WERI-Rb-1 (cell line): ENCODE measurements around the gene PROZ.

Experiments
- DNase-seq: peaks from one replicate; pipeline ENCODE4 v3.0.0-alpha.2; 2020
- H3K27ac ChIP-seq: fragments of 250-450 bp; sonication (Bioruptor Pico); 2 replicates; pipeline ENCODE4 v1.5.1; 2020; ENCODE audit warnings: mild to moderate bottlenecking, moderate library complexity
- H3K27me3 ChIP-seq: fragments of 250-450 bp; sonication (Bioruptor Pico); 2 replicates; pipeline ENCODE4 v1.5.1; 2021; ENCODE audit warnings: mild to moderate bottlenecking, low read depth, moderate library complexity; ENCODE audit not compliant: insufficient read depth, severe bottlenecking
- H3K36me3 ChIP-seq: fragments of 250-450 bp; sonication (Bioruptor Pico); 2 replicates; pipeline ENCODE4 v1.5.1; 2020; ENCODE audit warnings: mild to moderate bottlenecking, moderate library complexity
- H3K4me3 ChIP-seq: 2 replicates; pipeline ENCODE4 v1.5.1; 2011; ENCODE audit warnings: low read depth, mild to moderate bottlenecking, control low read depth, low read length
- H3K9me3 ChIP-seq: fragments of 250-450 bp; sonication (Bioruptor Pico); 2 replicates; pipeline ENCODE4 v1.5.1; 2021; ENCODE audit warnings: mild to moderate bottlenecking, moderate library complexity; ENCODE audit not compliant: severe bottlenecking
- TF ChIP-seq, protein P1 (sequence below): IDR thresholded peaks from 2 replicates; pipeline ENCODE4 v1.5.1; 2011; ENCODE audit warnings: low read depth, mild to moderate bottlenecking, control low read depth, inconsistent platforms, low read length

Gene PROZ

DNA sequence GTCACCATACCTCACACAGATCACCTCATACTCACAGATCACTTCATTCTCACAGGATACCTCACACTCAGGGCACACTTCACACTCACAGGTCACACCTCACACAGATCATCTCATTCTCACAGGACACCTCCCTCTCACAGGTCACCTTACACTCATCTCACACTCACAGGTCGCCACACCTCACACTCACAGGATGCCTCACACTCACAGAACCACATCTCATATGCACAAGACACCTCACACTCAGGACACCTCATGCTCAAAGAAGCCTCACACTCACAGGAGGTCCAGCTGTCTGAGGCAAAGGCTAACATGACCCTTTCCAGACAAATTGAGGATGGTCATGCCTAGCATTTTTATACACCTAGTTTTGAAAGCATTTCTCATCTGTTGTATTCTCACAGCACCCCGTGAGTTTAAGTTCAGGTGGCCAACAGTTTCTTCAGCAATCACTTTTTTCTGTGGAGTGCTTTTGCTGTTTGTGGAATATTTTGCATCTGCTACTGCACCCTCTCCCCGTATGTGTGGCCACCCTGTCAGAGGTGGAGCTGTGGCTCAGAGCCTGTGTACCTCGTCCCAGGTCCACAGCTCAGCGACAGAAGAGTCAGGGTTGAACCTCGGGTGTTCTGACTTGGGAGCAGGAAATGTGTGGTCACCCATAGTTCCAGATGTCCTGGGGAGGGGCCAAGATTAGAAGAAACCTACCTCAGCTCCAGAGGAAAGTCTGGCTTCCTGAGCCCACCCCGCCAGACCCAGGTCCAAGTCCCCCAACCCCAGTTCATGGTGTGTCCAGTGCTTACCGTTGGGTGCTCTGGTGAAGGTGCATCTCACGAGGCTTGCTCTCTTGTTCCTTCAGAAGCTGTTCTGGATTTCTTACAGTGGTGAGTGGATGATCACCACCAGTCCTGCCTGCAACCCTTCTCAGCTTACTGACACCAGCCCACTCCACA is 45.3 kb upstream of the PROZ start:
- Histone ChIP-seq H3K36me3 (no peaks in the 10 kb centered on the region), H3K27ac (no peak overlapping the region), H3K4me3 (no peak overlapping the region), H3K27me3 (no peaks in the 10 kb centered on the region), H3K9me3 (peaks cover 19% of the 10 kb centered on the region)
- peak; percentile 5 for DNase-seq
- TF ChIP-seq, protein P1, sequence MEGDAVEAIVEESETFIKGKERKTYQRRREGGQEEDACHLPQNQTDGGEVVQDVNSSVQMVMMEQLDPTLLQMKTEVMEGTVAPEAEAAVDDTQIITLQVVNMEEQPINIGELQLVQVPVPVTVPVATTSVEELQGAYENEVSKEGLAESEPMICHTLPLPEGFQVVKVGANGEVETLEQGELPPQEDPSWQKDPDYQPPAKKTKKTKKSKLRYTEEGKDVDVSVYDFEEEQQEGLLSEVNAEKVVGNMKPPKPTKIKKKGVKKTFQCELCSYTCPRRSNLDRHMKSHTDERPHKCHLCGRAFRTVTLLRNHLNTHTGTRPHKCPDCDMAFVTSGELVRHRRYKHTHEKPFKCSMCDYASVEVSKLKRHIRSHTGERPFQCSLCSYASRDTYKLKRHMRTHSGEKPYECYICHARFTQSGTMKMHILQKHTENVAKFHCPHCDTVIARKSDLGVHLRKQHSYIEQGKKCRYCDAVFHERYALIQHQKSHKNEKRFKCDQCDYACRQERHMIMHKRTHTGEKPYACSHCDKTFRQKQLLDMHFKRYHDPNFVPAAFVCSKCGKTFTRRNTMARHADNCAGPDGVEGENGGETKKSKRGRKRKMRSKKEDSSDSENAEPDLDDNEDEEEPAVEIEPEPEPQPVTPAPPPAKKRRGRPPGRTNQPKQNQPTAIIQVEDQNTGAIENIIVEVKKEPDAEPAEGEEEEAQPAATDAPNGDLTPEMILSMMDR, result no peak

DNA sequence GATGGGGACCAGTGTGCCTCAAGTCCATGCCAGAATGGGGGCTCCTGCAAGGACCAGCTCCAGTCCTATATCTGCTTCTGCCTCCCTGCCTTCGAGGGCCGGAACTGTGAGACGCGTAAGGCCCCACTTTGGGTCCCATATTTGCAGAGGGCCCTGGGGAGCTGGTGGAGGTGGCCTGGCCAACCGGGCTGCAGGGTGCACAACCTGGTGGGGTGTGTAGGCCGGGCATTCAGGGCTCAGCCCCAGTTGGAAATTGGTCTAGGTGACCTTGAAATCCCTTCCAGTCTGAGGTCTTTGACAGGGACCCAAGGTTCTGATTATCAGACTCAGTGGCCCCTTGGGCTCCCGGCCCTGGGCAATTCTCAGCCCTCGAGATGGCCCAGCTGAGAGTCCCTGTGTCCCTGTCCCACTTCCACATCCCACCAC is 44.6 kb upstream of the PROZ start:
- Histone ChIP-seq H3K4me3 (no peak overlapping the region), H3K36me3 (no peaks in the 10 kb centered on the region), H3K27me3 (no peaks in the 10 kb centered on the region), H3K9me3 (peaks cover 19% of the 10 kb centered on the region), H3K27ac (no peak overlapping the region)
- DNase-seq, result peak; percentile 7
- TF ChIP-seq, protein P1, result no peak

DNA sequence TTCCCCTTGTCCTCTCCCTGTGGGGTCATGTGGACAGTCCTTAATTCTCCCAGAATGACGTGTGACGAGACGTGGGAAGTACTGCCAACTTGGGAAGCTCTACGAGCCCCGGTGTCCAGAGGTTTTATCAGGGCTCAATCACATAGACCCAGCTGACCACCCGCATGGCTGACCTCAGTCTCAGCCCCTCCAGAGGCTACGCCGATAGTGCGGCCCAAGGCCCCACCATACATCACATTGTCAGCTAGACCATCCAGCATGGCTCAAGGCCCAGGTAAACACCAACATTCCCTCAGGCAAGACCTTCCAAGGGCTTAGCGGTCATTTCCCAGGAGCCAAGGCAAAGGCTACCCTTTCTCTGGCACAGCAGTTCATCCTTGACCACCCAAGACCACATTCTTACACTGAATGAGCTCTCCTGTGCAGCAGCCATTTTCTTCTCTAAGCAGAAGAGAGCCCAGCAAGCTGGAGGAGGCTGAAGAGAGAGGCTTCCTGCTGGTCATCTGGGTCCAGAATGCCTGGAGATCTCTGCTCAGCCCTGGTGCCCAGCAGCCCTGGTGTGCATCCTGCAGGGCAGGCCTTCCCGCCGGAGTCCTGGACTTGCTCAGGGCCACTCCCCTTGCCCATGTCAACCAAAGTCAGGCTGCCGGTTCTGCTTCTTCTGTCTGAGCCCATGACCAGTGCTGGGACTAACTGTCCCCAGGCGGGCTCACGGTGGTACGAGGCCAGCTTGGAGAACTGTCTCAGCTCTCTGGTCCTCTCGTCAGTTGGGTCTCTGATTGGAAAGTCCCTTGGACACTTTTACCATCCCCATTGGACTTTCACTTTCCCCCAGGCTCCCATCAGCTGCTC is 43.7 kb upstream of the PROZ start:
- Histone ChIP-seq H3K4me3 (no peak overlapping the region), H3K9me3 (peaks cover 12% of the 10 kb centered on the region), H3K27me3 (no peaks in the 10 kb centered on the region), H3K27ac (no peak overlapping the region), H3K36me3 (no peaks in the 10 kb centered on the region)
- TF ChIP-seq, protein P1, result no peak
- DNase-seq, result peak; percentile 5

DNA sequence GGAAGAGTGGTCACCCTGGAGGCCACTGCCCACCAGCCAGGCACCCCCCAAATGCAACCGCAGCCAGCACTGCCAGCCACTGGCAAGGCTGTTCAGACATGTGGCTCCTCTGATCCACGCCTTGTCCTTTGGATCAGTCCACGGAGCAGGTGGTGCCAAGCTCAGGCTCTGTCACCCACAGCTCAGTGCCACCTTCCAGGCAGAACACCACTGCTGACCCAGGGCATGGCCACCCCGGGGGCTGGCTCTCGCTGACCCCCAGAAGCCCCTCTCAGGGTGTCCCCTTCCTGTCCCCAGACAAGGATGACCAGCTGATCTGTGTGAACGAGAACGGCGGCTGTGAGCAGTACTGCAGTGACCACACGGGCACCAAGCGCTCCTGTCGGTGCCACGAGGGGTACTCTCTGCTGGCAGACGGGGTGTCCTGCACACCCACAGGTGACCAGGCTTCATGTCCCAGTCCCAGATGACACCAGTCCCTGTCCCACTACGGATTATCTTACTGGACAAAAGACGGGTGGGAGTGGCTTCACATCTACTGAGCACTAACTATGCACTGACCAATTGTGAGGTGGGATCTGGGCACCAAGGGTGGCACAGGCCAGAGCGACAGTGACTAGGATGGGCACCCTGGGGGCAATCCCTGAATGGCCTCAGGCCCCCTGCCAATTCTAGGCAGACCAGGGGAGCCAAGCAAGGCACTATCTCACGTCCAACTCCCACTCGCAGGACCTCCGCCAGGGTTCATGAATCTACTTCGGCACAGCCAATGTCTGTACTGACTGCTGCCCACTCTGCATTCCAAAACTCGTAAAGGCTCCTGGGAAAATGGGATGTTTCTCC is 42.9 kb upstream of the PROZ start:
- no peak overlapping the region for H3K4me3 ChIP-seq
- H3K27me3 ChIP-seq, result no peaks in the 10 kb centered on the region
- DNase-seq, result peak; percentile 8
- H3K27ac ChIP-seq, result no peak overlapping the region
- no peaks in the 10 kb centered on the region for H3K36me3 ChIP-seq
- TF ChIP-seq, protein P1, result no peak
- H3K9me3 ChIP-seq, result peaks cover 4% of the 10 kb centered on the region

DNA sequence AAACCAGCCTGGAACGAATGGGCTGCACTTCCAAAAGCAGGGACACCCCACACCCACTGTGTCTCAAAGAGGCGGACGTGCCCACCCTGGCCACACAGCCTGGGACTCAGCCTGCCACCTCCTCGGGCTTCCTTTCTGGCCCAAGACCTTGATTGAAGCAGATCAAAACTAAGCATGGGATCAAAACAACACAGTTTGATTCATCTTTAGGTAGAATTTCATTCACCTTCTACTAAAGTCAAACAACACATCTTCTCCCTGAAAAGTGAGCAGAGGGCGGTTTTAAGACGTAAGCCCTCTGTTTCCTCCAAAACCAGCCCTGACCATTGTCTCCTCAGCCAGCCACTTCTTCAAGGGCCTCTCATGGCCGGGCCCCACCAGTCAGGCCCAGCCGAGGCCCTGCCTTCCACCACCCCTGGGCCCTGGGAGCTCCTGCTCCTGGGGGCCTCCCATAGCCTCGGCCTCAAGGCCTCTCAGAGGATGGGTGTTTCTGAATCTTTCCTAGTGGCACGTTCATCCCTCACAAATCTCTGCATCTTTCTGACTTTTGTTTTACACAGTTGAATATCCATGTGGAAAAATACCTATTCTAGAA is 42.1 kb upstream of the PROZ start:
- TF ChIP-seq, protein P1, result no peak
- peak; percentile 7 for DNase-seq
- H3K36me3 ChIP-seq, result no peaks in the 10 kb centered on the region
- H3K27me3 ChIP-seq, result no peaks in the 10 kb centered on the region
- H3K4me3 ChIP-seq, result no peak overlapping the region
- H3K27ac ChIP-seq, result no peak overlapping the region
- H3K9me3 ChIP-seq, result no peaks in the 10 kb centered on the region
